RPMI7951 (cell line): ENCODE results near the gene PADI6. TPM values are rescaled to one million over a fixed set of nuclear protein-coding genes. Genes with fewer than 3 reads are reported as not detected.

ENCODE experiments used
- DNase-seq: peaks from one replicate; pipeline ENCODE4 v3.0.0-alpha.2; 2012; ENCODE audit warnings: low read depth
- total RNA-seq: library from RNA; depleted of rRNA; stranded (reverse); fragments of >200 nt; shearing (Covaris generic); gene quantifications from 2 replicates; pipeline ENCODE4 v1.2.3, GENCODE V29; 2014; rRNA removed

PADI6 gene
- total RNA-seq, 1 experiment from 2014 or later = not detected

- no peak for DNase-seq
These were observed 62.0 kb downstream of the PADI6 start for GRCh38 chr1:17434016-17434415.

- DNase-seq = no peak
These were observed 62.6 kb downstream of the PADI6 start for GRCh38 chr1:17434601-17435000.

- no peak for DNase-seq
These were observed 64.6 kb downstream of the PADI6 start for GRCh38 chr1:17436380-17437174.

GRCh38 chr1:17437260-17437579, 65.2 kb downstream of the PADI6 start:
- no peak for DNase-seq

- DNase-seq = peak; percentile 53
These were observed 65.8 kb downstream of the PADI6 start for GRCh38 chr1:17437580-17438317.

GRCh38 chr1:17438318-17439249, 66.6 kb downstream of the PADI6 start:
- peak; percentile 72 for DNase-seq

GRCh38 chr1:17439250-17440073, 67.5 kb downstream of the PADI6 start, which contains the start of gene RCC2:
RCC2 (minus strand) TSS chr1:17439677; CDS start chr1:17438514, 1,163 bp downstream.
- DNase-seq = peak; percentile 83

- DNase-seq = no peak
These were observed 68.3 kb downstream of the PADI6 start for GRCh38 chr1:17440074-17440826.

GRCh38 chr1:17440827-17441168, 68.8 kb downstream of the PADI6 start:
- DNase-seq = no peak

- no peak for DNase-seq
These were observed 69.4 kb downstream of the PADI6 start for GRCh38 chr1:17441265-17441992.

- DNase-seq = no peak
These were observed 70.0 kb downstream of the PADI6 start for GRCh38 chr1:17441993-17442357.

- DNase-seq = no peak
These were observed 70.8 kb downstream of the PADI6 start for GRCh38 chr1:17442841-17443240.

- no peak for DNase-seq
These were observed 75.6 kb downstream of the PADI6 start for GRCh38 chr1:17447501-17447992.

Other genes starting within 250 kb of the PADI6 start
- gene PADI1, start 167.1 kb upstream of the PADI6 start, total RNA-seq = 1.9 and 2.4 TPM in 2 replicates
- gene PADI3, start 123.1 kb upstream of the PADI6 start, total RNA-seq = 44.9 and 48.8 TPM in 2 replicates
- gene PADI4, start 64.0 kb upstream of the PADI6 start, total RNA-seq = 3.5 and 6.7 TPM in 2 replicates
- gene RCC2, start 67.5 kb downstream of the PADI6 start, total RNA-seq = 60.7 and 61.9 TPM in 2 replicates
- gene ARHGEF10L, start 167.5 kb downstream of the PADI6 start, total RNA-seq = 2.2 and 3.3 TPM in 2 replicates